Trophoblast cell (in vitro differentiated cells and primary cell): ENCODE measurements around the gene FTL.
A peak's percentile ranks its signal among the peaks of the same experiment; 100 is the strongest.

ENCODE experiments used
- DNase-seq, 2 donors: peaks; one replicate each; pipeline ENCODE4 v3.0.0-alpha.2; 2016
- H2AFZ ChIP-seq: 2 replicates; pipeline ENCODE4 v1.6.1; 2013; ENCODE audit warnings: low read length, moderate library complexity, mild to moderate bottlenecking; ENCODE audit not compliant: insufficient read depth, poor library complexity
- H2AK5ac ChIP-seq: 2 replicates; pipeline ENCODE4 v1.6.1; 2013; ENCODE audit warnings: mild to moderate bottlenecking, low read length
- H2BK120ac ChIP-seq: 2 replicates; pipeline ENCODE4 v1.6.1; 2013; ENCODE audit warnings: low read length, mild to moderate bottlenecking, moderate library complexity; ENCODE audit not compliant: insufficient read depth, poor library complexity
- H2BK12ac ChIP-seq: 2 replicates; pipeline ENCODE4 v1.6.1; 2013; ENCODE audit warnings: mild to moderate bottlenecking, low read length, moderate library complexity
- H2BK5ac ChIP-seq: 2 replicates; pipeline ENCODE4 v1.6.1; 2013; ENCODE audit warnings: low read length, low read depth, moderate library complexity, mild to moderate bottlenecking; ENCODE audit not compliant: poor library complexity
- H3K14ac ChIP-seq: 2 replicates; pipeline ENCODE4 v1.6.1; 2013; ENCODE audit warnings: mild to moderate bottlenecking, low read length
- H3K18ac ChIP-seq: 2 replicates; pipeline ENCODE4 v1.6.1; 2013; ENCODE audit warnings: mild to moderate bottlenecking, low read length
- H3K23ac ChIP-seq: 2 replicates; pipeline ENCODE4 v1.6.1; 2013; ENCODE audit warnings: low read length
- H3K27ac ChIP-seq: 2 replicates; pipeline ENCODE4 v1.5.1; 2013; ENCODE audit warnings: low read depth, mild to moderate bottlenecking, inconsistent platforms, low read length, moderate library complexity
- H3K27me3 ChIP-seq: 2 replicates; pipeline ENCODE4 v1.6.1; 2013; ENCODE audit warnings: inconsistent platforms, mild to moderate bottlenecking, low read length, moderate library complexity; ENCODE audit not compliant: insufficient read depth
- H3K36me3 ChIP-seq, 2 experiments: 1 replicate in 1 of 2; 2 replicates in 1 of 2; pipeline ENCODE4 v1.6.1; 2013; ENCODE audit warnings: low read length in 2 of 2, mild to moderate bottlenecking in 2 of 2, moderate library complexity in 1 of 2; ENCODE audit not compliant: insufficient read depth in 2 of 2, control insufficient read depth in 1 of 2
- H3K4ac ChIP-seq: 2 replicates; pipeline ENCODE4 v1.6.1; 2013; ENCODE audit warnings: low read depth, mild to moderate bottlenecking, low read length, moderate library complexity
- H3K4me1 ChIP-seq, 2 experiments: 1 replicate in 1 of 2; 2 replicates in 1 of 2; pipeline ENCODE4 v1.6.1; 2013; ENCODE audit warnings: low read length in 2 of 2, mild to moderate bottlenecking in 2 of 2, moderate library complexity in 1 of 2; ENCODE audit not compliant: insufficient read depth in 2 of 2, control insufficient read depth in 1 of 2
- H3K4me2 ChIP-seq: 2 replicates; pipeline ENCODE4 v1.6.1; 2013; ENCODE audit warnings: inconsistent platforms, mild to moderate bottlenecking, low read length, moderate library complexity
- H3K4me3 ChIP-seq: 2 replicates; pipeline ENCODE4 v1.5.1; 2013; ENCODE audit warnings: mild to moderate bottlenecking, low read depth, low read length, inconsistent platforms
- H3K79me1 ChIP-seq: one replicate; pipeline ENCODE4 v1.6.1; 2013; ENCODE audit warnings: low read length
- H3K79me2 ChIP-seq: 2 replicates; pipeline ENCODE4 v1.6.1; 2013; ENCODE audit warnings: low read length, mild to moderate bottlenecking; ENCODE audit not compliant: control insufficient read depth, insufficient read depth, poor library complexity
- H3K9ac ChIP-seq: 2 replicates; pipeline ENCODE4 v1.6.1; 2013; ENCODE audit warnings: mild to moderate bottlenecking, low read length
- H3K9me3 ChIP-seq: 2 replicates; pipeline ENCODE4 v1.6.1; 2013; ENCODE audit warnings: low read depth, mild to moderate bottlenecking, control low read depth, inconsistent platforms, low read length; ENCODE audit not compliant: insufficient read depth
- H4K12ac ChIP-seq: 2 replicates; pipeline ENCODE4 v1.6.1; 2013; ENCODE audit warnings: low read depth, mild to moderate bottlenecking, low read length, moderate library complexity
- H4K8ac ChIP-seq: 2 replicates; pipeline ENCODE4 v1.6.1; 2013; ENCODE audit warnings: low read depth, mild to moderate bottlenecking, low read length, moderate library complexity
- H4K91ac ChIP-seq: one replicate; pipeline ENCODE4 v1.6.1; 2013; ENCODE audit warnings: low read depth, mild to moderate bottlenecking, low read length, moderate library complexity
- WGBS: extraction: QIAGEN DNeasy Blood & Tissue Kit; methylation state at CpG from one replicate; pipeline ENCODE4 v1.1.7; 2013; ENCODE audit warnings: missing lambda C conversion rate; ENCODE audit not compliant: insufficient read length, insufficient coverage; ENCODE audit errors: extremely low coverage; 5-methylcytosine and 5-hydroxymethylcytosine counted together

FTL gene

GRCh38 chr19:48964205-48965039, 687 bp upstream of the FTL start:
- peak overlapping the region; percentile 88 for H4K8ac ChIP-seq

GRCh38 chr19:48965806-48966540, 864 bp downstream of the FTL start:
- H4K8ac ChIP-seq = no peak overlapping the region
- H3K4ac ChIP-seq = peak overlapping the region; percentile 21
- H3K27me3 ChIP-seq = no peaks in the 10 kb centered on the region
- H3K9ac ChIP-seq = peak overlapping the region; percentile 66
- H2BK12ac ChIP-seq = no peak overlapping the region
- H4K91ac ChIP-seq = no peak overlapping the region
- H4K12ac ChIP-seq = no peak overlapping the region
- H3K79me1 ChIP-seq = peaks cover 31% of the 10 kb centered on the region
- no peak overlapping the region for H2BK5ac ChIP-seq
- peak overlapping the region; percentile 89 for H3K4me3 ChIP-seq
- peak overlapping the region; percentile 82 for H3K4me2 ChIP-seq
- H3K18ac ChIP-seq = peak overlapping the region; percentile 41
- peaks cover 25 to 29% of the 10 kb centered on the region in 2 experiments for H3K4me1 ChIP-seq
- H2AK5ac ChIP-seq = no peak overlapping the region
- H3K23ac ChIP-seq = no peak overlapping the region
- no peak overlapping the region for H2BK120ac ChIP-seq
- peak overlapping the region; percentile 51 for H3K14ac ChIP-seq
- no CpG with 5 or more reads among the region's 36 CpGs for WGBS
- no peaks in the 10 kb centered on the region for H3K9me3 ChIP-seq
- peak; percentile 82 to 87 for DNase-seq
- H2AFZ ChIP-seq = no peak overlapping the region
- H3K27ac ChIP-seq = peak overlapping the region; percentile 16
- peaks cover 38 to 43% of the 10 kb centered on the region in 2 experiments for H3K36me3 ChIP-seq
- peaks cover 16% of the 10 kb centered on the region for H3K79me2 ChIP-seq

More at GRCh38 chr19:48964205-48965039, 687 bp upstream of the FTL start:
- no CpG with 5 or more reads among the region's 19 CpGs for WGBS
- Histone ChIP-seq H2AFZ (peak overlapping the region; percentile 71), H3K36me3 (peaks cover 24 to 31% of the 10 kb centered on the region in 2 experiments), H3K4ac (peak overlapping the region; percentile 91), H3K14ac (peak overlapping the region; percentile 96), H3K79me1 (peaks cover 31% of the 10 kb centered on the region), H3K4me2 (peak overlapping the region; percentile 48), H3K18ac (peak overlapping the region; percentile 95), H3K9ac (peak overlapping the region; percentile 20), H3K23ac (no peak overlapping the region), H4K12ac (peak overlapping the region; percentile 84), H2AK5ac (peak overlapping the region; percentile 93), H3K9me3 (no peaks in the 10 kb centered on the region), H3K4me3 (no peak overlapping the region), H2BK120ac (peak overlapping the region; percentile 97), H3K27me3 (no peaks in the 10 kb centered on the region), H4K91ac (peak overlapping the region; percentile 99), H2BK12ac (peak overlapping the region; percentile 67), H3K79me2 (peaks cover 16% of the 10 kb centered on the region), H3K4me1 (peaks cover 25 to 29% of the 10 kb centered on the region in 2 experiments), H2BK5ac (peak overlapping the region; percentile 78), H3K27ac (peak overlapping the region; percentile 97)
- peak in 1 of 2 donors; percentile 39 for DNase-seq

GRCh38 chr19:48966541-48967345, 1.6 kb downstream of the FTL start:
- no peak overlapping the region for H2BK5ac ChIP-seq
- H2BK120ac ChIP-seq = no peak overlapping the region
- H4K8ac ChIP-seq = no peak overlapping the region
- no peak overlapping the region for H3K4me3 ChIP-seq
- no peak overlapping the region for H3K18ac ChIP-seq
- peaks cover 16% of the 10 kb centered on the region for H3K79me2 ChIP-seq
- no peaks in the 10 kb centered on the region for H3K27me3 ChIP-seq
- peak overlapping the region; percentile 21 for H3K4ac ChIP-seq
- H3K36me3 ChIP-seq = peaks cover 38 to 40% of the 10 kb centered on the region in 2 experiments
- peak overlapping the region; percentile 82 for H3K4me2 ChIP-seq
- no peak overlapping the region for H3K23ac ChIP-seq
- H4K91ac ChIP-seq = no peak overlapping the region
- peak overlapping the region; percentile 12 for H3K27ac ChIP-seq
- peaks cover 25 to 28% of the 10 kb centered on the region in 2 experiments for H3K4me1 ChIP-seq
- H2AK5ac ChIP-seq = no peak overlapping the region
- no peak overlapping the region for H3K9ac ChIP-seq
- H3K9me3 ChIP-seq = no peaks in the 10 kb centered on the region
- no peak for DNase-seq
- no CpG with 5 or more reads among the region's 10 CpGs for WGBS
- no peak overlapping the region for H4K12ac ChIP-seq
- H3K79me1 ChIP-seq = peaks cover 31% of the 10 kb centered on the region
- no peak overlapping the region for H3K14ac ChIP-seq
- H2BK12ac ChIP-seq = no peak overlapping the region
- H2AFZ ChIP-seq = no peak overlapping the region
